Lung (tissue), 12 donors: Measurements from ENCODE around the gene LEPROT. TPM values are rescaled to one million over a fixed set of nuclear protein-coding genes. Genes with fewer than 3 reads are reported as not detected.

Experiments used
- ATAC-seq: fragments of 200-7000 bp; cut with Tn5 transposase; one replicate; pipeline ENCODE4 v1.9.1; 2020; ENCODE audit warnings: moderate number of reproducible peaks; ENCODE audit not compliant: insufficient read depth, low FRiP score
- DNase-seq, 3 donors: peaks; one replicate each; pipeline ENCODE4 v3.0.0-alpha.2; 2013 to 2017
- H3K27ac ChIP-seq, 2 donors: one replicate each; pipeline ENCODE4 v1.5.1; 2013; ENCODE audit warnings: mild to moderate bottlenecking in 2 of 2, moderate library complexity in 2 of 2, control low read depth in 1 of 2, inconsistent platforms in 1 of 2, low read depth in 1 of 2, low read length in 1 of 2
- H3K27me3 ChIP-seq, 3 donors: one replicate each; pipeline ENCODE4 v1.5.1; 2013; ENCODE audit warnings: low read length in 2 of 3; ENCODE audit not compliant: control insufficient read depth in 3 of 3, insufficient read depth in 3 of 3
- H3K36me3 ChIP-seq, 4 donors: one replicate each; pipeline ENCODE4 v1.5.1; 2013; ENCODE audit warnings: low read length in 4 of 4, mild to moderate bottlenecking in 1 of 4, moderate library complexity in 1 of 4; ENCODE audit not compliant: control insufficient read depth in 4 of 4, insufficient read depth in 4 of 4
- H3K4me1 ChIP-seq, 5 donors: one replicate each; pipeline ENCODE4 v1.5.1; 2013; ENCODE audit warnings: low read length in 5 of 5, mild to moderate bottlenecking in 2 of 5, moderate library complexity in 1 of 5; ENCODE audit not compliant: control insufficient read depth in 5 of 5, insufficient read depth in 5 of 5
- H3K4me3 ChIP-seq: one replicate; pipeline ENCODE4 v1.5.1; 2013; ENCODE audit warnings: mild to moderate bottlenecking, control low read depth, moderate library complexity
- H3K9ac ChIP-seq, 2 donors: one replicate each; pipeline ENCODE4 v1.5.1; 2013; ENCODE audit warnings: low read length in 2 of 2, control low read depth in 1 of 2; ENCODE audit not compliant: insufficient read depth in 1 of 2
- H3K9me3 ChIP-seq, 4 donors: one replicate each; pipeline ENCODE4 v1.5.1; 2013; ENCODE audit warnings: low read length in 3 of 4, mild to moderate bottlenecking in 1 of 4, moderate library complexity in 1 of 4; ENCODE audit not compliant: control insufficient read depth in 4 of 4, insufficient read depth in 3 of 4
- WGBS, 2 donors: extraction: QIAGEN DNeasy Blood & Tissue Kit; methylation state at CpG; one replicate each; pipeline ENCODE4 v1.1.7; 2013; 5-methylcytosine and 5-hydroxymethylcytosine counted together
- polyA plus RNA-seq, 2 donors: library from polyadenylated mRNA; stranded (reverse); fragments of 200-250 nt; gene quantifications; one replicate each; pipeline ENCODE4 v1.2.1, GENCODE V29; 2013
- total RNA-seq, 2 donors: library from RNA; depleted of rRNA in 1 of 2; stranded (reverse); fragments of >200 nt in 1 of 2; gene quantifications; one replicate each; pipeline ENCODE4 v1.2.1, GENCODE V29; 2014 to 2021
- TF ChIP-seq, protein P1 (sequence below): IDR thresholded peaks from 2 replicates; pipeline ENCODE4 v1.5.1; 2012; ENCODE audit warnings: mild to moderate bottlenecking; ENCODE audit errors: control extremely low read depth, extremely low read depth
- donor health status: control.
- donor health status: control.
- donor health status: Bipolar disorder and iron deficiency.
- donor health status: healthy.
- donor health status: DM: yes; HTN: yes; CAD: no.

LEPROT gene
- total and polyA plus RNA-seq, 4 donors = 43.0 to 88.6 (median 68.5) TPM

DNA sequence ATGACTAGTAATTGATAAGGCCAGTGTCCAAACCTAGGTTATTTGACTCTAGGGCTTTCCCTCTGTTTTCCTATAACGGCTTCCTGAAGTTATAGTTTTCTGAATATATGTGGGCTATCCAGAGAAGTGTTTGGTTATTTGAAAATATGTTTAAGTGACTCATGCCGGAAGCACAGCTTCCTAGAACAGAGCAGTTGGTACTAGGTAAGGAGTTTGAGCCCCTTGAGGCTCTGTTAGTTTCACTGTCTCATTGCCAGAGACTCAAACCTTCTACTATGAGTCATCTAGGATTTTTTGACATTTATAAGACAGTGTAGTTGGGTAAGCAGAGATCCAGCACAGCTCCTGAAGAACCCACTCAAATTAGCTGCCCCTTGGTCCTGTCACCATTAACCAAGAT lies 27.1 kb upstream of the LEPROT start:
- Histone ChIP-seq H3K27me3 (no peaks in the 10 kb centered on the region), H3K9me3 (peaks cover 0 to 1% (median 0%) of the 10 kb centered on the region in 4 donors), H3K27ac (no peak overlapping the region), H3K36me3 (peaks cover 0 to 6% (median 0%) of the 10 kb centered on the region in 4 donors), H3K4me3 (no peak overlapping the region), H3K4me1 (no peaks in the 10 kb centered on the region), H3K9ac (no peak overlapping the region)
- 70 to 84% methylated on average over 2 of the region's 2 CpGs for WGBS, 2 donors
- ATAC-seq = no peak
- DNase-seq = no peak
- TF ChIP-seq, protein P1, sequence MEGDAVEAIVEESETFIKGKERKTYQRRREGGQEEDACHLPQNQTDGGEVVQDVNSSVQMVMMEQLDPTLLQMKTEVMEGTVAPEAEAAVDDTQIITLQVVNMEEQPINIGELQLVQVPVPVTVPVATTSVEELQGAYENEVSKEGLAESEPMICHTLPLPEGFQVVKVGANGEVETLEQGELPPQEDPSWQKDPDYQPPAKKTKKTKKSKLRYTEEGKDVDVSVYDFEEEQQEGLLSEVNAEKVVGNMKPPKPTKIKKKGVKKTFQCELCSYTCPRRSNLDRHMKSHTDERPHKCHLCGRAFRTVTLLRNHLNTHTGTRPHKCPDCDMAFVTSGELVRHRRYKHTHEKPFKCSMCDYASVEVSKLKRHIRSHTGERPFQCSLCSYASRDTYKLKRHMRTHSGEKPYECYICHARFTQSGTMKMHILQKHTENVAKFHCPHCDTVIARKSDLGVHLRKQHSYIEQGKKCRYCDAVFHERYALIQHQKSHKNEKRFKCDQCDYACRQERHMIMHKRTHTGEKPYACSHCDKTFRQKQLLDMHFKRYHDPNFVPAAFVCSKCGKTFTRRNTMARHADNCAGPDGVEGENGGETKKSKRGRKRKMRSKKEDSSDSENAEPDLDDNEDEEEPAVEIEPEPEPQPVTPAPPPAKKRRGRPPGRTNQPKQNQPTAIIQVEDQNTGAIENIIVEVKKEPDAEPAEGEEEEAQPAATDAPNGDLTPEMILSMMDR = no peak

GRCh38 chr1:65393928-65394327 lies 26.5 kb upstream of the LEPROT start:
- TF ChIP-seq, protein P1 = no peak
- Histone ChIP-seq H3K9me3 (peaks cover 0 to 1% (median 0%) of the 10 kb centered on the region in 4 donors), H3K4me3 (no peak overlapping the region), H3K4me1 (no peaks in the 10 kb centered on the region), H3K36me3 (peaks cover 0 to 6% (median 0%) of the 10 kb centered on the region in 4 donors), H3K27ac (no peak overlapping the region), H3K9ac (no peak overlapping the region), H3K27me3 (no peaks in the 10 kb centered on the region)
- 87 to 94% methylated on average over 1 of the region's 1 CpG for WGBS, 2 donors
- ATAC-seq (no peak), DNase-seq (no peak)

GRCh38 chr1:65395887-65396612 lies 24.4 kb upstream of the LEPROT start:
- Histone ChIP-seq H3K4me1 (no peaks in the 10 kb centered on the region), H3K36me3 (peaks cover 0 to 5% (median 0%) of the 10 kb centered on the region in 4 donors), H3K4me3 (no peak overlapping the region), H3K9me3 (peaks cover 0 to 1% (median 0%) of the 10 kb centered on the region in 4 donors), H3K27ac (no peak overlapping the region), H3K9ac (no peak overlapping the region), H3K27me3 (no peaks in the 10 kb centered on the region)
- ATAC-seq (peak; percentile 63), DNase-seq (peak in 2 of 3 donors; percentile 20 to 29)
- TF ChIP-seq, protein P1 = no peak
- 66 to 85% methylated on average over 3 of the region's 3 CpGs for WGBS, 2 donors
